ENCODE measurements around the gene OR8B12.
"Not testable (repeated sequence)": the region's sequence is repeated elsewhere in the genome, so short reads cannot be mapped to it uniquely, and the experiment has no call there.

The OR8B12 gene

DNA sequence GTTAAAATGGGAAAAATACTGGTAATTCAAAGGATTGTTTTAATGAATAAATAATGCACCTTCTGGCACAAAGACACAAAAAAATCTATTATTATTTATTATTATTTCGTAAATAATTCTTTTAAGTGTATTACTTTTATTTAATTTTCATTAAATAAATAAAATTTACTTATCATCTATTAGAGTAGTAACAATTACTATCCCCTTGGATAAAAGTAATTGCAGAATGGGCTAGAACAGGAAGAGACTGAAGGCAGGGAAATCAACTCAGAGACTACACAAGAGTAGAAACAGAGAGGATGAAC is 23.0 kb downstream of the OR8B12 start:
- DNase-seq (ENCODE audit: low read depth) = no peak

DNA sequence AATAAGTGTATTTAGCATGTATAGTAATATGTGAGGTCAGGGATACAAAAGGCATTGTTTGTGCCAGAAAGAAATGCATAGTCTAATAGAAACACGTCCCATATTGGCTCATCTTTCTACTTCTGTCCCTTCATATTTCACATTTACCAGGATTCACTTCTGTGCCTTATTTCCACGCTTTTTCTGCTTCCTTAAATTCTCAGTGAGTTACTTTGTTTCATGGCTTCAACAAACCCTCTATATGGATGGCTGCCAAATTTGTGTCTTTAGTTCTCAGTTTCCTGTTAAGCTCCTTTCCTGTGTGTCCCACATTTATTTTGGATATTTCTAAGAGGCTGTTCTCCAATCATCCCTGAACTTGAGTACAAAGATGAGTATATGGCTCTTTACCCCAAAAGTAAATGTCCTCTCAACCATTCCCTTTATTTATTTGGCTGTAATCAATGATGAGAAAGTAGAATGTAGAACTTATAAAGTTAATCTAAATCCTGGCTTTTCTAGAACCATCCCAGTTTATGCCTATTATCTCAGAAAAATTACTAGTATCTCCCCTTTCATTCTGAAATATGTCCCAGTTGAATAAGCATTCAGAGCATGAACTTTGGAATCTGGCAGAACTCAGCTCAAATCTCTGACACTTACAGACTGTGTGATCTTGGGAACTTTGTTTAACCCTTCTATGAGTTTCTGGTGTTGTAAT is 23.5 kb downstream of the OR8B12 start:
- no peak for DNase-seq (ENCODE audit: low read depth)

DNA sequence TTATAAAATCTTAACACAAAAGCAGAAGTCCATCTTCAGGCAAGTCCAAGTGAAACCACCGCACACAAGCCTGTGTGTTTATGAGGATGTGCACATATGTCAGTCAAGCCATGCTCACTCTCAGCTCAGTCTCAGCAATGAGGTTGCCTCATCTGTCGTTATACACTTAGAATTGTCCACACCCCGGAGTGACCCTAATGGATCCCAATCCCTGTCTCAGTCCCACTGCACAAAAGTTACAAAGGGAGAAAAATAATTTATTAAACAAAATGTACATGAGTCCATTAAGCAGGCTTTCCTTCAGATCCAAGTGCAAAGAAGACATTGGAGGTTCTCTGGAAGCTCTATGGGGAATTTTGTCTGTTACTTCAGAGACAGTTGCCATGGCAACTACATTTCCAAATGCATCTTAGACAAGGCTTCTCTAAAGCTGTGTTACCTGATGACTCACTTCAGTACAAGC is 24.4 kb downstream of the OR8B12 start:
- no peak for DNase-seq (ENCODE audit: low read depth)

DNA sequence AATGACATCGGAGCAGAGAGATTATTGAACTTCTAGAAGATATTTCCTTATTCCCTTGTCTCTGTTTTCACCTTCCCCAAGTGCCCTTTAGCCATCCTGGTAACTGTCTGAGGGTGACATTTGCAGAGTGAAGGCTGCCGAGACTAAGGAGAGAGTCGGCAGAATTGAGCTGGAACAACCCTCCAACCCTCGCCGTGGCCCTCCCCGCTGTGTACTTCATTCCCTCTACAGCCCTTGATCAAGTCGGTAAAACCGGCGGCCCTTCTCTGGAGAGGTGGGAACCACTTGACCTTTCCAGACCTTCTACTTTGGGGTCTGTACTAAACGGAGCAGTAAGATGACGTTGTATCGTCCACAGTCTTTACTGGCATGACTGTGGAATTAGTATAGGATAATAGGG is 26.1 kb downstream of the OR8B12 start:
- DNase-seq (ENCODE audit: low read depth) = no peak

DNA sequence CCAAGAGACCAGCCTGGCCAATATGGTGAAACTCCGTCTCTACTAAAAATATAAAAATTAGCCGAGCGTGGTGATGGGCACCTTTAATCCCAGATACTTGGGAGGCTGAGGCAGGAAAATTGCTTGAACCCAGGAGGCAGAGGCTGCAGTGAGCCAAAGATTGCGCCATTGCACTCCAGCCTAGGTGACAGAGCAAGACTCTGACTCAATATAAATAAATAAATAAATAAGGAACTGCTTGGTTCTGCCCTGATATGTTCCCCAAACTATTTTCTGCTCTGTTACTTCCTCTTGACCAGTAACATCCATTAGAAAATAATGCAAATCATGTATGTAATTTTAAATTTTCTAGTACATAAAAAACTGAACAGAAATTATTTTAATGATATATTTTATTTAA is 28.8 kb downstream of the OR8B12 start:
- not testable (repeated sequence) for DNase-seq (ENCODE audit: low read depth)

DNA sequence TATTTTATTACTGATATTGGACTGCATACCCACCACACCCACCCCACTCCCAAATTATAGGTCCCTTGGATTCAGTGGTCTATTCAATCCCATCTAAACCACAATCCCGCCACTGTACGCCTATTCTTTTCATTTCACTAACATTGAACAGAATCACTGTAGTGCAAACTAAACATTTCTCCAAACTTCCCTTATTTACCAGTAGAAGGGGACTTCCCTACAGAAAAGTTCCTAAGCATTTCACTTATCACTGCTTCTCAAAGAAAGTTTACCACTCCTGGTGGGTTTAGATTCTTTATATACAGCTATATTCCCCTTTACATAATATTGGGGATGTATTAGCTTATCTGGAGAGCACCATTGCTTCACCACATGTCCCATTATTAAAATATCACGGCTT is 29.3 kb downstream of the OR8B12 start:
- DNase-seq (ENCODE audit: low read depth) = no peak

DNA sequence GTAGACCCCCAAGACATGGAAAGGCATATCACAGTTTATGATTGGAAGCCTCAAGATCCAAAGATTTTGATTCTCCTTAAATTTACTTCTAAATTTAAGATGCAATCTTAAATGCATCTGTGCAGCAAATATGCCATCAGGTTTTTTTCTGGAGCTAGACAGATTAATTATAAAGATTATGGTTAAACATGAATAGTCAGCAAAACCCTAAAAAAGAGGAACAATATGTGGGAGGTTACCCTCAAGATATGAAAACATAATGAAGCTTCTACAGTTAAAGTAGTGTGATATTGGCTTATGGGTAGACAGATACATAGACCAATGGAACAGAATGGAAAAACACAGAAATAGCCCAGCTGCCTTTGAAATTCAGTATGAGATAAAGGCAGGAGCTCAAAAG is 31.7 kb downstream of the OR8B12 start:
- DNase-seq (ENCODE audit: low read depth) = no peak

DNA sequence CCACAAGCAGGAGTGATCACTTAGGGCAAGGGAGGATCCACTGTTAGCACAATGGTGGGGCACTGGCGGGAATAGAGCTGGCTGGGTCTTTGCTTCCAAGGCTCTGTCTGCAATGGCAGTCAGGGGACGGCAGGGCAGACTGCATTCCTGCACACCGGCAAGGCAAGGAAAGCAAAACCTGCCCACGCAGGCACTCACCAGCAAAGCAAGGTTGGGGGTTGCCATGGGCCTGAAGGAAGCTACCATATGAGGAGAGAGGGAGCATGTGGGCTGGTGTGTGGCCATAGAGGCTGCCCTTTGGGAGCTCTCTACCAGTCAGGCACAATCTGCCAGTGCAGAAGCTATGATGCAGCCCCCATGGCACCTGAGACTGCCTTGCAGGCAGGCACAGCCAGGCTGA is 33.2 kb downstream of the OR8B12 start:
- DNase-seq (ENCODE audit: low read depth) = no peak

DNA sequence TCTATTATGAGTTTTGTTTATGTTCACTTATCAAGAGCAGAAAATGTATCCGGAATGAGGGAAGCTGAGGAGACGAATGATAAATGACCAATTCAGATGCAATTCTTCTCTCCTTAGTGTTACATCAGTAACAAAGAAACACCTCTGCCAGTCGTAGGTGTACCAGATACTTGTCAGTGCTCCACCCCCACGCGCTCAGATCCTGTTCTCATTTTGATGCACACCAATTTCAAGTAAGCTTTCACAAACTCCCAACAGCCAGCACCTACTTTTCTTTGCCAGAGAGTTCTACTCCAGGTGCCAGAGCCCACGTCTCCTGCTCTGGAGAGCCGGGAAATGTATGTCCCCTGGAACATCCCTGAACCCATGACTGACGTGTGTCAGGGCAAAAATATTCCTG is 43.7 kb downstream of the OR8B12 start:
- DNase-seq (ENCODE audit: low read depth) = no peak

DNA sequence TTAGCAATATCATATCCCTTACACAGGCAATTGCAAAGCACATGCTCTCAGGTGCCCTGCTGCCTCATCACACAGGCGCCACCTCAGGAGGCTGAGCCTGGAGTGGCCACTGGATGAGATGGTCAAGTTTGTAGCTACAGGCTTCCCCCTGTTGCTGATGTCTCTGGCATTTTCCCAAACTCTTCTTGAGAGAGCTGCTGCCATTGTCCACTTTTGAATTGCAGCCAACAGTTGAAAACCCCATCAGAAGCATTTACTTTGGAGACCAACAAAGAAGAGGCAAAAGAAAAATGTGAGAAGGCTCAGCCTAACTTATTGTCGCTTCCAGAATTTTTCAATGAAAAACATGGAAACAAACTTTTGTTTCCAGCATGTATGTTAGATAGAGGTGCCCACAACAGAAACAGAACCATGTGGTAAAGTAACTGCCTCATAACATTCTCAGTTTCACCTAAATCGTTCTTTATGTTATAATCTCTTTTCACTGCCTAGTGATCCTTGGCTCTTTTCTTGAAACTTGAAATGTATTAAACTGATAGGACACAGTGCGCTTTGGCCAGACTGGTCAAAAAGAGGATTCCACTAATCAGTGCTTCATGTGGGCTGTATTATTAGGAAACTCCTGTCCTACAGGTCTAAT is 50.3 kb downstream of the OR8B12 start:
- no peak for DNase-seq (ENCODE audit: low read depth)
